Measurements from ENCODE around the gene IFT81.

- no peak for TF ChIP-seq ZNF462 (CRISPR knock-in tag; IDR thresholded peaks at IDR 0.05)
- TF ChIP-seq CTCF (conservative IDR thresholded peaks at IDR 0.05; ENCODE audit: low read depth in 2 of 2) = no peak
- TF ChIP-seq POLR2AphosphoS5 (IDR thresholded peaks at IDR 0.05; ENCODE audit: low read depth) = no peak
- no peak for TF ChIP-seq REST (IDR thresholded peaks at IDR 0.05; ENCODE audit: unreplicated experiment)
- TF ChIP-seq EZH2phosphoT487 (IDR thresholded peaks at IDR 0.05; ENCODE audit: unreplicated experiment) = no peak
- TF ChIP-seq EZH2 (IDR thresholded peaks at IDR 0.05; ENCODE audit: low read depth, unreplicated experiment) = no peak
- no peak for TF ChIP-seq ZNF114 (CRISPR knock-in tag; IDR thresholded peaks at IDR 0.05)
Measured at GRCh38 chr12:110229409-110229808, 105.3 kb downstream of the IFT81 start.

Measured in GM23338 (cell line).